ENCODE measurements around the gene TUBB2B. TPM values are rescaled to one million over a fixed set of nuclear protein-coding genes. Genes with fewer than 3 reads are reported as not detected.

Gene TUBB2B
- total and polyA plus RNA-seq, 7 donors: 1.1 to 5.7 (median 3.4) TPM

- peaks cover 45% of the 10 kb centered on the region for H3K4me1 ChIP-seq
- intact Hi-C loops (cut with DNase I): no loop called here
- peaks cover 0 to 11% of the 10 kb centered on the region in 2 donors for H3K36me3 ChIP-seq (ENCODE audit: insufficient read depth in 1 of 2, low read depth in 1 of 2)
- peak overlapping the region; percentile 93 for H3K4me3 ChIP-seq
- DNase-seq (peak in 1 of 2 donors; percentile 58), ATAC-seq (peak; percentile 15 to 39 (median 30))
- TF ChIP-seq, protein P1, sequence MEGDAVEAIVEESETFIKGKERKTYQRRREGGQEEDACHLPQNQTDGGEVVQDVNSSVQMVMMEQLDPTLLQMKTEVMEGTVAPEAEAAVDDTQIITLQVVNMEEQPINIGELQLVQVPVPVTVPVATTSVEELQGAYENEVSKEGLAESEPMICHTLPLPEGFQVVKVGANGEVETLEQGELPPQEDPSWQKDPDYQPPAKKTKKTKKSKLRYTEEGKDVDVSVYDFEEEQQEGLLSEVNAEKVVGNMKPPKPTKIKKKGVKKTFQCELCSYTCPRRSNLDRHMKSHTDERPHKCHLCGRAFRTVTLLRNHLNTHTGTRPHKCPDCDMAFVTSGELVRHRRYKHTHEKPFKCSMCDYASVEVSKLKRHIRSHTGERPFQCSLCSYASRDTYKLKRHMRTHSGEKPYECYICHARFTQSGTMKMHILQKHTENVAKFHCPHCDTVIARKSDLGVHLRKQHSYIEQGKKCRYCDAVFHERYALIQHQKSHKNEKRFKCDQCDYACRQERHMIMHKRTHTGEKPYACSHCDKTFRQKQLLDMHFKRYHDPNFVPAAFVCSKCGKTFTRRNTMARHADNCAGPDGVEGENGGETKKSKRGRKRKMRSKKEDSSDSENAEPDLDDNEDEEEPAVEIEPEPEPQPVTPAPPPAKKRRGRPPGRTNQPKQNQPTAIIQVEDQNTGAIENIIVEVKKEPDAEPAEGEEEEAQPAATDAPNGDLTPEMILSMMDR (IDR thresholded peaks at IDR 0.05): no peak
- H3K27ac ChIP-seq: peak overlapping the region; percentile 93
- 1 to 4% (median 2%) methylated on average over 21 of the region's 21 CpGs for WGBS, 3 donors
- H3K27me3 ChIP-seq (ENCODE audit: insufficient read depth in 3 of 3, low read length in 2 of 3): no peaks in the 10 kb centered on the region
- H3K9me3 ChIP-seq: no peaks in the 10 kb centered on the region
These were observed 32.1 kb upstream of the TUBB2B start for GRCh38 chr6:3259491-3259958.

- TF ChIP-seq, protein P1 (IDR thresholded peaks at IDR 0.05): no peak
- Histone ChIP-seq H3K9me3 (no peaks in the 10 kb centered on the region), H3K27me3 (ENCODE audit: insufficient read depth in 3 of 3, low read length in 2 of 3) (no peaks in the 10 kb centered on the region), H3K36me3 (ENCODE audit: insufficient read depth in 1 of 2, low read depth in 1 of 2) (peaks cover 0 to 6% of the 10 kb centered on the region in 2 donors), H3K4me1 (peaks cover 39% of the 10 kb centered on the region), H3K27ac (peak within 1 kb of the TSS; percentile 93), H3K4me3 (peak within 1 kb of the TSS; percentile 93)
- ATAC-seq: peak; percentile 94 to 97 (median 96)
- WGBS, 3 donors: 0 to 1% (median 0%) methylated on average over 47 to 80 of the region's 80 CpGs
- intact Hi-C loops (cut with DNase I): no loop called here
- peak; percentile 97 to 98 for DNase-seq
These were observed 31.5 kb upstream of the TUBB2B start, which contains the start of gene PSMG4 for GRCh38 chr6:3258720-3259490. TSS of gene PSMG4 (plus strand) at chr6:3258947. CDS start at chr6:3259023, 76 bp downstream.

DNA sequence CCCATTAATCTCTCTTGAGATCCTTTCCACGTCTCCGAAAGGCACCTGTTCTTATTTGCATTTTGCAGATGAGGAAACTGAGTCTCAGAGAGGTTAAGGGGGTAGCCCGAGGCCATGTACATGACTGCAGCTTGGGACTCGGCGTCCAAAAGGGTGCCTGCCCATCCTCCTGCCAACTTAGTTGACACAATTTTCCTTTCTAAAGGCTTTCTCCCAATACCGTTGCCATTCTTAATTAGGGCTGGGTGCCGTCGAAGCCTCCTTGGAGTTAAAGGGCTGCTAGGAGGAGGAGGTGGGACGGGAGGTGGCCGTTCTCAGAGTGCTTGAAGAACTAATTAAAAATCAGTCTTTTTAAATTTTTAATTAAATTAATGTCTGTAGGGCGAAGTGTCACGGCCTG is 30.7 kb upstream of the TUBB2B start:
- ATAC-seq (no peak), DNase-seq (no peak)
- H3K9me3 ChIP-seq: no peaks in the 10 kb centered on the region
- no peaks in the 10 kb centered on the region for H3K27me3 ChIP-seq (ENCODE audit: insufficient read depth in 3 of 3, low read length in 2 of 3)
- H3K4me1 ChIP-seq: peaks cover 33% of the 10 kb centered on the region
- H3K4me3 ChIP-seq: peak overlapping the region; percentile 93
- H3K27ac ChIP-seq: peak overlapping the region; percentile 93
- TF ChIP-seq, protein P1 (IDR thresholded peaks at IDR 0.05): no peak
- 38 to 60% (median 42%) methylated on average over 12 of the region's 12 CpGs for WGBS, 3 donors
- no peaks in the 10 kb centered on the region for H3K36me3 ChIP-seq (ENCODE audit: insufficient read depth in 1 of 2, low read depth in 1 of 2)
- intact Hi-C loops (cut with DNase I): no loop called here

DNA sequence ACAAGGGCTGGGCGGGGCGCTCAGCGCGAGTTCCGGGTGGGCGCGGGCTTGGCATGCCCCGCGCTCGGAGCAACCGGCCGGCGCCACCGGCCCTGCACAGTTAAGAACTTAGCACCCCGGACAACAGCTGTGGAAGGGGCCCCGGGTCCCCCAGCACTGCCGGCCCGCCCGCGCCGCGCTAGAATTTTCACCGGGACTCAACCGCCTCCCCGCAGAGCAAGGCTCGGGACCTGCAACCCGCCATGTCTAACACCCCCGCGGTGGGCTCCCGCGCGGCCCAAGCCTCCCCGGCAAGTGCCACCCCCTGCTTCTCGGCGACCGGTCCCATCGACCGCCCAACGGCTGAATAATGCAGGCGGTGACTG is 26.1 kb upstream of the TUBB2B start:
- Histone ChIP-seq H3K27ac (no peak overlapping the region), H3K4me3 (no peak overlapping the region), H3K36me3 (ENCODE audit: insufficient read depth in 1 of 2, low read depth in 1 of 2) (no peaks in the 10 kb centered on the region), H3K9me3 (no peaks in the 10 kb centered on the region), H3K4me1 (no peaks in the 10 kb centered on the region), H3K27me3 (ENCODE audit: insufficient read depth in 3 of 3, low read length in 2 of 3) (peaks cover 0 to 13% (median 2%) of the 10 kb centered on the region in 3 donors)
- intact Hi-C loops (cut with DNase I): loop anchor here (5.0 kb wide), 3 partner anchors 126 to 261 kb away; no protein-coding TSS in a partner anchor
- TF ChIP-seq, protein P1 (IDR thresholded peaks at IDR 0.05): no peak
- DNase-seq: no peak
- 96 to 97% (median 97%) methylated on average over 29 to 40 of the region's 40 CpGs for WGBS, 3 donors
- no peak for ATAC-seq

Measured in psoas muscle (tissue), 8 donors.